IMR-90 (cell line): ENCODE results near the gene FERD3L. TPM values are rescaled to one million over a fixed set of nuclear protein-coding genes. Genes with fewer than 3 reads are reported as not detected.

Source experiments
- polyA plus RNA-seq, 3 experiments: library from polyadenylated mRNA; depleted of rRNA; stranded (reverse); fragments of >200 nt; gene quantifications; 2 replicates each; pipeline ENCODE4 v1.2.3, GENCODE V29; 2012; ENCODE audit warnings: low replicate concordance in 1 of 3
- total RNA-seq: library from RNA; depleted of rRNA; stranded (reverse); fragments of >200 nt; gene quantifications from 2 replicates; pipeline ENCODE4 v1.2.3, GENCODE V29; 2012; rRNA removed

Gene FERD3L
- total and polyA plus RNA-seq, 2 of the 4 experiments (the other 2 are of a cell fraction) = not detected

Other genes with a start within 250 kb of the FERD3L start
- gene TWIST1, start 27.8 kb downstream of the FERD3L start, total RNA-seq = 5.4 and 18.6 TPM in 2 replicates
- gene TWIST1, start 27.8 kb downstream of the FERD3L start, polyA plus RNA-seq (2012; rRNA removed) = 36.6 and 42.3 TPM in 2 replicates